HG03064 (cell line): ENCODE data around the gene BOLL.
"Not testable (repeated sequence)": the region's sequence is repeated elsewhere in the genome, so short reads cannot be mapped to it uniquely, and the experiment has no call there.

Source experiments
- ATAC-seq: cut with Tn5 transposase; IDR thresholded peaks from one replicate; pipeline ENCODE4 v1.9.1; 2021; ENCODE audit warnings: low read depth; ENCODE audit not compliant: unreplicated experiment

The BOLL gene

DNA sequence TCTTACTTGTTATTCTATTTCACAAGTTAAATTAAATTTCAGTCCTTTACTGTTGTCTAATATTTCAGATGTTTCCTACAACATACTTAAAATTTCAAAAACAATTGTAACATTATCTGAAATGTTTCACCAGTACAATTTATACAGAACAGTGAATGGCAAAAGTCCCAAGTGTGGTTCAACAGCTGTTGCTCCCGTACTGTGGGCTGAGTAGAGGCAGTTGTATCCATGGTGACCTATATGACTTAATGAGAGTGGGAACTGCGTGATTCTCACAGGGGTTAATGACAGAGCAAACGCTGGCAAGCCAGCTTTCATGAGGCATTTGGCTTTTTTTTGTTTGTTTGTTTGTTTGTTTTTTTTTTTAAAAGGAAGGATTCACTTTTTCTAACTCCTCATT, 13.9 kb upstream of the BOLL start:
- ATAC-seq = no peak

DNA sequence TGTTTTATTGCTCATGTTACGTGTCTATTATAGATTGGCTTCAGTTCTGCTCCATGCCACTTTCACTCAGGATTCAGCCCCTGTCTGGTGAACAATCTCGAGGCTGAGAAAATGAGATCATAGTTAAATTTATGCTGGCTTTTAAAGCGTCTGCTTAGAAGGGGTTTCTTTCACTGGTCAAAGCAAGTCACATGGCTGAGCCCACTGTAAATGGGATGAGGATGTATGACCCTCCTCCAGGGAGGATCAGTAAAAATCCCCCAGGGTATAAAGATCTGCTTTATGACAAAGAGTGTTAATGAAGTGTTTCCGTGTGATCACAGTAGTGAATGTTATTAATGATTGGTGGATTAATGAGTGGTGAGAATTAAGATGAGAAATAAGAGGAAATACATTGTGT, 13.1 kb upstream of the BOLL start:
- ATAC-seq = no peak

DNA sequence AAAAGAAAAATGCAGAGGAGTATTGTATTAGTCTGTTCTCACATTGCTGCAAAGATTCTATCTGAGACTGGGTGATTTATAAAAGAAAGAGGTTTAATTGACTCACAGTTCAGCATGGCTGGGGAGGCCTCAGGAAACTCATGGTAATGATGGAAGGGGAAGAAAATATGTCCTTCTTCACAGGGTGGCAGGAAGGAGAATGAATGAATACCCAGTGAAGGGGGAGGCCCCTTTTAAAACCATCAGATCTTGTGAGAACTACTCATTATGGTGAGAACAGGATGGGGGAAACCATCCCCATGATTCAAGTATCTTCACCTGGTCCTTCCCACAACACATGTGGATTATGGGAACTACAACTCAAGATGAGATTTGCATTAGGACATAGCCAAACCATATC, 10.2 kb upstream of the BOLL start:
- no peak for ATAC-seq

DNA sequence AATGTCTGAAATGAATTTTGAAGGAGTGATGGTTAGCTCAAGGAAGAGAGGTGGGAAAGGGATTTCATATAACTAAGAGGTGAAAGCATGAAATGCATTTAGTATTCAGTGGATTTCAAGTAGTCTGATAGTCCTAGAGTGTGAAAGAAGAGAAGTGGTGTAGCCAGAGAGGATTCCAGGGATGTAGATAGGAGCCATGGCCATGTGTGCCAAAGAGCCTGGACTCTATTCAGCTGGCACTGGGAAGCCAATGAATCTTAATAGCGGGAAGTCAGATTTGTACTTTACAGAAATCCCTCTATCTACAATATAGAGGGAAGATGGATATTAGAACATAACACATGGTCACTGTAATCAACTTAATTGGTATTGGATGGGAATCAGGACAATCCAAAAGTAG, 8.3 kb upstream of the BOLL start:
- ATAC-seq = no peak

DNA sequence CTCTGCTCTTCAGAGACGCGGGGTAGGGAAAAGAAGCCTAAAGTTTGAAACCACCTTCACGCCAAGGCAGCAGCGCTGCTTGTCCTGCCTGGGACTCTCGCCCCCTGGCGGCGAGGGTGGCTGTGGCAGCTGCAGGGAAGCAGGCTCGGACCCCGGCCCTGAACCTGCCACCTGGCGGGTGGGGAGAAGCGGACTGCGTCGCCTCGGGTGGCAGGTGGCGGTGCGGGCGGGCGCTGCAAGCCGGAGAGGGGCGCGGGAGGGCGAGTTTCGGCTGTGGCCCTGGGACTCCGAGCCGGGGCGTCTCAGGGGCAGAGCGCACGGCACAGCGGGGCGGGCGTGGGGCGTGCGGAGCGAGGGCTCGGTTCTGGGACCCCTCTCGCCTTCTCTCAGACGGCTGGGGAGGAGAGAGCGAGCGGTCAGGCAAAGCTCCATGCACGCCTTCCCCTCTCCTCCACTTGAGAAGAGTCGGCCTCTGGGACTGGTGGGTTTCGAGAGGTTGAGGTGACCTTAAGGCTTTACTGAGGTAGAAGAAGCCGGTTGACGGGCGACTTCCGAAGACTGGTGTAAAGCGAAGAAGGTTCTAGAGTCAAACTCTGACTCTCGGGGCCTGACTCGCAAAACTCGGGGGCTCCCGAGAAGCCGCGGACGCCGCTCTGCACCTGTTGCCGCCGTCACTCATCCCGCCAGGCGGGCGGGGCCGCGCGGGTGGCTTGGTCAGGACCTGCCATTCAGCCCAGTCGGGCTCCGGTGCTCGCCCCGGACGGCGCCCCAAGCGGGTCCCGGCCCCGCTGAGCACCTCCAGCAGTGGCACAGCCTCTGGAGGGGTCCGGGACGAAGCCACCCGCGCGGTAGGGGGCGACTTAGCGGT, 1.1 kb upstream of the BOLL start:
- peak; percentile 80 for ATAC-seq

DNA sequence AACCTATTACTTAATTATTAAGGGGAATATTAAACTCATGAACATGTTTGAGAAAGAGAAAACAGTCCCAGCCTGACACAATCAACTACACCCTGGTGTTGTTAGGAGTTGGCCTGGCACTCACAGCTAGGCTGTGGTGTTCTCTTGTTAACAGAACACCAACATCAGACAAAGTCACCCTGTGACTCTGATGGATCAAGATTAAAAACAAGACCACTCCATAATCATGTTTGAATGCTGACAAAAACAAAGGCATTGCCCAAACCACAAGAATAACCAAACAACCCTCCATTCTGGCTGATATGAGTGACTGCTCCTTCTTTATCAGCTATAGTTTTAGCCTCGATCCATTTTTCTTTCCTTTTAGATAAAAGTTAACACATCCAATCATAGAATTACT, 3.0 kb downstream of the BOLL start:
- ATAC-seq = no peak

DNA sequence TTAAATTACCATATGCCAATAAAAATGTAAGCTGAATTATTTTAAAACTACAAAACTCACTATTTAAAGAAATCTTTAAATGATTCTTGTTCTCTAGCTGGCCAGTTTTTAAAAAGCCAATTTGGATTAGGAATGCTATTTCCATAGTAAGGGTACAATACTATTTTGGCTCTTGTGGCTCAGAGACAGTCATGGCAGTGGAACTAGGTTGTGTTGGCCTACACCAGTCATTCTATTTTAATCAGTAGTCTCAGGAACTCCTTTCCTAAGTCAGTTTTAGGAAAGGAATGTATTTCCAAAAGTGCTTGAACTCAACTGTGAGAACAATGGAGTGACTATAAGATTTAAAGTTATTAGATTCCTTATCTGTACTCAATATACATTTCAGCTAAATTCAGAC, 5.9 kb downstream of the BOLL start:
- no peak for ATAC-seq

DNA sequence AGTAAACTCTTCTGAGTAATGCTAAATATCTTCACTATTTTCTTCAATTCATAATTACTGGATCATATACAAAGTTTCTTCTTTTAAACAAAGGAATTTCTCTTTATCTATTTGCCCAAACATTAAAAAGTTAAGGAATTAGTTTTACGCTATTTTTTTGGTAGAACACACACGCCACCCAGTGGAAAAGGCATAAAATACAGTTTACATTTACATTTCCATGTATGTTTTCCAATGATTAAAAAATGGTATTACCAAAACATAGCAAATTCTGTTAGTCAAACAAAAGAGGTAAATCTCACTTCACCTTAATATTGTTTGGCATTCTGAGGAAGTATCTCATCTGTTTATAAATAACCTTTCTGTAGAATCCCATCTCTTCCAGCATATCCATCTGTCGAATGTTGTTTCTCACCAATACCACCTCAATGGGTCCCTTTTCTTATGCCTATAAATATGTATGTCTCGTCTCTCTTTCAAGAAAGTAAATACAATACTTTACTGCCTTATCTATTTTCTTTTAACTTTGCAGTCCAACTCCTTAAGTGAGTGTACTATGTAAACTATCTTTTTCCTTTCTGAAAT, 7.2 kb downstream of the BOLL start:
- no peak for ATAC-seq

DNA sequence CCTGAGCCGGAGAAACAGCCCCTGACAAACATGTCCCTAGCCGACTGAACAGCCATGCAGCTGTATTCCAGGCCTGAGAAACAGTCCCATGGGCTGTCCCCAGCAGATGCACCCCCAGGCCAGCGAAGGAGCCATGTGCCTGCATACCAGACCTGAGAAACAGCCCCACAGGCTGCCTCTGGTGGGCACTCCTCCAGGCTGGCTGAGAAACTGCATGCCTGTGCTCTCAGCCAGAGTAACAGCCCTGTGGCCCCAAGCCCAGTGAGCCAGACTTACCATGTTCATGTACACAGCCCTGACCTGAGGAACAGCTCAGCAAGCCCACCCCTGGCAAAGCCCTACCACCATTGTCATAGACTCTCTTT, 24.8 kb downstream of the BOLL start:
- ATAC-seq = no peak

DNA sequence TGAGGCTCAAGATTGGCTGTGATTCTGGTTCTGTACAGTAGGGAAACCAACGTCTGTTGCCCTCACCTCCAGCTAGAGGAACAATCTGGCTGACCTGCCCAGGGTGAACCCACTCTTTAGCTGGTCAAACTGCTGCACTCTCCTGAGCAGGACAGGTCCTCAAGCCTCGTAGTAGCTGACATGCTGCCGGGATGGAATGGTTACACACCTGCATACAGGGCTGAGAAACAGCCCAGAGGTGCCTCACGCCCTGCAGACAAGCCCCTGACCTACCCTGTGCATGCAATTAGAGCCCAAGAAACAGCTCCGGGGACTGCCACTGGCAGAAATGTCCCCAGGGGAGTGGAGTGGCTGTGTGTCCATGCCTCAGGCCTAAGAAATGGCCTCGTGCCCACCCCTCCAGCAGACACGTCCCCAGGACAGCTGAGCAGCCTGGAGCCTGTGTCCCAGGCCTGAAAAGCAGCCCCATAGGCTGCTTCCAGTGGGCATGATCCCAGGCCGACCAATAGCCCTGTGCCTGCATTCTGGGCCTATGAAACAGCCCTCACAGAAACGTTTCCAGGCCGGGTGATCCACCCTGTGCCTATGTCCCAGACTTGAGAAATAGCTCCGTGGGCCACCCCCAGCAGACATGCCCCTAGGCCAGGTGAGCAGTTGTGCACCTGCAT, 25.4 kb downstream of the BOLL start:
- ATAC-seq = no peak

DNA sequence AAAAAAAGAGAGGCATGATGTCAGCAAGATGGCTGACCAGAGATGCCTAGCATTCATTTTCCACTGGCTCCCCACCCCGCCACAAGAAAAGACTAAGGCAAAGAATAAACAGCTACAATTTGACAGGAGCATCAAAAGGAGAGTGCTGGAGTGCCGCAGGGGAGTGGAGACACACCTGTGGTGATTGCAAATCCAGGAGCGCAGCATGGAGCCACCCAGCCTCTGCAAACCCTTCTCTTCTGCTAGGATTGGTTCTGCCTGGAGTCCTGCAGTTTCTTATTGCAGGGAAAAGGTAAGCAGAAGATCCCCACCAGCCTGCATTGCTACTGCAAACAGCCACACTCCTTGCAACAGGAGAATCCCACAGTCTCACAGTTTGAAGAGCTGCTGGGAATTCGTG, 26.1 kb downstream of the BOLL start:
- ATAC-seq = no peak

DNA sequence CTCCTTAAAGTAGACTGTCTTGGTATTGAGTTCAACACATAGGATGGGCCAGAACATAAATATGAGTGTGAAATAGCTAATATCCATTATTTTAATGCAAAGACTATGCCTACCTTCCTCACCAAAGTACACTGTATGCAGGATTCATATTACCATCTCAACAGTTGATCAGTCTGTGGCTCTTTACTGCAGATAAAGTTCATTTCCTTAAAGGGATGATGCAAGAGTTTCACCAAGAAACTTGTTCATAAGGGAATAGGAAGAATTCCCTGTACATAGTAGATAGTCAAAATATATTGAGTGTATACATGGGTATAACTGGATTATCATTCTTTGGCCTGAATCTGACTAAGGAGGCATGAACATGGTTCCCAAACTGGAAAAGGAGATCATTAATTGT, 44.9 kb downstream of the BOLL start:
- no peak for ATAC-seq

DNA sequence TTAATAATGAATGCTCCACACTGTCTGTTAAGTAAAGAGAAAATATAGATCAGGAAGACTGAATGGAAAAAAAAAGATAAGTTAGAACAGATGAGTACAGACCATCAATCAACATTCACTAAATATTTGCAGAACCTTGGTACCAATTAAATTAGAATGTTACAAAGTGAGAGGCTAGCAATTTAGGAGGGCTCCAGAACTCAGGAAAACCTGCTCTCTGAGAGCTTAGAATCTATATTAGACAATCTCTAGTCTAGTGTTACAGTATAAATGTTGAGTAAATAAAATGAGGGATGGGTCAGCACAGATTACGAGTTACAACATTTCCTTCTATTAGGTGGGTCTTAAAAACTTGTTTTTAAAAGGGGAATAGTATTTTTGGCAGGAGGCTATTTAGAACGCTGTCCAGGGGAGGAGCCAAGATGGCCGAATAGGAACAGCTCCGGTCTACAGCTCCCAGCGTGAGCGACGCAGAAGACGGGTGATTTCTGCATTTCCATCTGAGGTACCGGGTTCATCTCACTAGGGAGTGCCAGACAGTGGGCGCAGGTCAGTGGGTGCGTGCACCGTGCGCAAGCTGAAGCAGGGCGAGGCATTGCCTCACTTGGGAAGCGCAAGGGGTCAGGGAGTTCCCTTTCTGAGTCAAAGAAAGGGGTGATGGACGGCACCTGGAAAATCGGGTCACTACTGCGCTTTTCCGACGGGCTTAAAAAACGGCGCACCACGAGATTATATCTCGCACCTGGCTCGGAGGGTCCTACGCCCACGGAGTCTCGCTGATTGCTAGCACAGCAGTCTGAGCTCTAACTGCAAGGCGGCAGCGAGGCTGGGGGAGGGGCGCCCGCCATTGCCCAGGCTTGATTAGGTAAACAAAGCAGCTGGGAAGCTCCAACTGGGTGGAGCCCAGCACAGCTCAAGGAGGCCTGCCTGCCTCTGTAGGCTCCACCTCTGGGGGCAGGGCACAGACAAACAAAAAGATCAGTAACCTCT, 56.3 kb downstream of the BOLL start:
- ATAC-seq = not testable (repeated sequence)

DNA sequence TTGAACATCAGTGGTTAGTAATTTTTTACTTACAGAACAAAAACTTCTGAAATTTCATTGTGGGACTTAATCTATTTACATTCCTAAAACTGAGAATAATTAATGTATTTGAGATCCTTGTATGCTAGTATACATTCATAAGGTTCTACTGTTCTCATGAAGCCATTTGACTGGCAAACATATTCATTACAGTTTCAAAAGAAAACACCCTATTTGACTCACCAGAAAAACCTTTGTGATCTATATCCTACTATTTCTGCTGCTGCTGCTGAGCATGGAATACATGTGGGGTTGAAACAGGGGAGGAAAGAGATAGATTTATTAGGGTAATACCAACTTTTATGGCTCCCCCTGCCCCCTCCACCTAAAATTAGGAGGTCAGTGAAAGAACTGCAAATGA, 58.1 kb downstream of the BOLL start:
- no peak for ATAC-seq

DNA sequence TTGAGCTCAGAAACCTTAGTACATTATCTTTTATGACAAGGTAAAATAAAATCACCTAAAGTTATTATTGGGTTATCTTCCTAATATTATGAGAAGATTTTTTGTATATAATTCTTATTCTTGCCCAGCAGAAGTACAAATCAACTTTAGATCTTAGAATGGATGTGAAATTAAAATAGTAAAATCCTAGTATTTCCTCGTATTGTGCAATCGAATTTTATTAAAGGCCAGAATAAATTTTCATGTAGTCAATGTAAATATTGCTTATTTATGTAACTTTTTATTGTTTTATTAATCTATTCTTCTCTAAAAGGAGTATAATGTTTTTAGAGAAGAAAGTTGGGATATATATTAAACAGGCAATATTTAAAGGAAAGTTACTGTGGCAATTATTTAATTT, 67.3 kb downstream of the BOLL start:
- no peak for ATAC-seq

DNA sequence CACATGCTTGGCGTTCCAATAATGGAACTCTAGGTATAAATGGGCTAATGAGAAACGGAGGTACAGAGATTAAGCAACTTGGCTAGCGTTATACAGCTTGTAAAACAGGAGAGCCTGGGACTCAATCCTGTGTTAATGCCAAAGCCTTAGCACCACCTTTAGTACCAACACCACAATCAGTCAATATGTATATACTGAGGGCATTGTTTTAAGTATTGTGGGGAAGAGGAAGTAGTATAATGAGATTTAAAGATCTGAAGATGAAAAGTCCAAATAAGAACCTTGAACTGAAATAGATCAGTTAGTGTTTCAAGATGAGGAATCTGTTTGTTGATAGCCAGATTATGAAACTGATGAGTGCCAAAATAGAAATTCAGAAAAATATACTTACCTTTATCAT, 71.8 kb downstream of the BOLL start:
- ATAC-seq = no peak

DNA sequence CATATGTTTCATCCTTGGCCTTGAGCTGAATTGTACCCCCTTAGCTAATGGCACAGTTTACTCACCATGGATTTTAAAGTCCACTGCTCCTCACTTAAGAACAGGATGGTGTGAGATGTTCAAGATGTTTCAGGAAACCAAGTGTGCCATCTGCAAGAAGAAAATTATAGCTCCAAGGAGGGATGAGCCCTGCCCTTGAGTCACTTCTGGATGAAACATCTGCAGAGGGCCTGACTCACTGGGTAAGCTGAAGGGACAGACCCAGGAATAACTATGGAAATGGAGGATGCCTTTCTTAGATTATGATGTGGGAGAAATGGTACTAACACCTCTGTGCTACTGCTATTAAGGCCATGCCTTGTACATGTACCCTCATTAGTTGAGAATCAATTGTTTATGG, 73.5 kb downstream of the BOLL start:
- ATAC-seq = no peak

DNA sequence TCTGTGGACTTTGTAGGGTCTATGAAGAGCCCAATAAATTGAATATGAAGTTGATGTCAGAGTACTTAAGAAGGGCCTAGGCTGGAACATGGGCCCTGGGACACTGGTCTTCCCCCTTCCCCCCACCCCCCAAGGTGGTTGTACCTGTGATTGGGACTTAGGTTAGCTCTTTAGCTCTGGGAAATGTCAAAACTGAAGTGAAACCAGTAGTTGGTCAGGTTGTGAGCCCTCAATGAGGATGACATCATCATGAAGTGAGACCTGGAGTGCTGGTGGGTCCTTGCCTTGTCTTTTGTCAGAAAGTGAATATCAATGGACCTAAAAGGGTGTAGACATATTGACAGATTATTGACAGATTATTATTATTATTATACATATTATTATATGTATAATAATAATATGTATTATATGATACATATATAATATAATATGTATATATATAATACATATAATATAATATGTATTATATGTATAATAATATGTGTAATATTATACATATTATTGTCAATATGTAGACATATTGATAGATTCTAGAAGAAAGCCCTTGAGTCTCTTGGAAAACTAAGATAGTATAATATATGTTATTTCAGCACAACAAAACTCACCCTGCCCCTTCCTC, 74.6 kb downstream of the BOLL start:
- peak; percentile 63 for ATAC-seq

DNA sequence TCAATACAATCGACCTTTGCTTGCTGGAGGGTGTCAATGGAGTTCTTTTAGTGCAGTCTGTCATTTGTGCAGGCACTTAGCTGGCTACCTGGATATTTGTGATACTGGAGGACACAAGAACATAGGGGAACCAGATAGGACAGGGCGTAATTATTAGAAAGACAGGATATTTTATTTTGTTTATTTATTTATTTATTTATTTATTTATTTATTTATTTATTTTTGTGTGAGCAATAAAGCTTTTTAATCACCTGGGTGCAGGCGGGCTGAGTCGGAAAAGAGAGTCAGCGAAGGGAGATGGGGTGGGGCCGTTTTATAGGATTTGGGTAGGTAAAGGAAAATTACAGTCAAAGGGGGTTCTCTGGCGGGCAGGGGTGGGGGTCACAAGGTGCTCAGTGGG, 76.0 kb downstream of the BOLL start:
- ATAC-seq = not testable (repeated sequence)

DNA sequence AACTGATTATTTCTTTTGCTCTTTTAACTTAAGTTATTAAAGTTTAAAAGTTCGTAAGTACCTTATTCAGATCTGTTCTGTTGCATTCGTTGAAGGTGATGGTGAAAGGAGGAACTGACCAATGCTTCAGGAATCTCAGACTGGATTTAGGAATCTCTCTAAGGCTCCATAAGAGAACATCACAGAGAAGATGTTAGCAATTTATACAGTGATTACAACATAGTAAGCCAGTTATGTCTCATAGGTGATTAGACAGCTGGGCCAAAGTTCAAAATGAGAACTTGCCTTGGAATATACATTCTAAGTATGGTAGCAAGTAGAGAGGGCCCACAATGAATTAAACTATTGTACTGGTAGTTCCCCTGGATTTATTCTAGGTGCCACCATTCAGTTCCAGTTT, 76.8 kb downstream of the BOLL start:
- ATAC-seq = no peak
